ENCODE data around the gene MLEC. TPM values are rescaled to one million over a fixed set of nuclear protein-coding genes. Genes with fewer than 3 reads are reported as not detected.

MLEC gene
- total and polyA plus RNA-seq, 2 of the 13 experiments (the other 11 are each of a cell fraction or from before 2014, with no cell fraction given): 49.8 to 156 TPM

DNA sequence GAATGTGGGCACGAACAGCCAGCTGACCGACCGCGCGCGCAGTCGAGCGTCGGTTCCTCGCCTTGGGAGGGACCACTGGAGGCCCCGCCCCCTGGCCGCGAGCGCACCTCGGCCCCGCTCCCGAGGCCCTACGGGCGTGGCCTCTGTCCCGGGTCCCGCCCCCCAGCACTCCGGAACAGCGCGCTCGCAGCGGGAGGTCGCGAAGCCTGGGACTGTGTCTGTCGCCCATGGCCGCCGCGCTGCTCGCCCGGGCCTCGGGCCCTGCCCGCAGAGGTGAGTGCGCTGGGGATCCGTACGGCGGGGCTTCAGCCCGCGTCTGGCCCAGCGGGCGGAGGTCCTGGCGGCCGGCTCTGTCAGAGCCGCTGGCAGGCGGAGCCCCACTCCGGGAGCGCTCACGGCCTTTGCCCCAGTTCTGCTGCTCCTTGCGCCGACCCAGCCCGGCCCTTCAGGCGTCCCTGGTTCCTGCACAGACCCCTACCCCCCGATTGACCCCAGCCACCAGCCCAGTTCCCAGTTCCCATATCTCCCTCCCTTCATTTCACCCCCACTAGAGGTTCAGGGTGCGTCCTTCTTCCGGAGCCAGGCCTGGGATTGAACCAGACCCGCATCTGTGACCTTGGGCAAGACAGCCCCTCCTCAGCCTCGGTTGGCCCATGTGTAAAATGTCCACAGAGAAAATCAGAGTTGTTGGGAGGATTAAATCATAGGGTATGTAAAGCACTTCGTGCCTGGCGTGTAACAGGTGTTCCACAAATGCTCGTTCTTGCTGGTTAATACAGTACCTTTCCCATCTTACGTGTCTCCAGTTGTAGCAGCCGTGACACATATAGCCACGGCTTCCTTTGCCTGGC, 38.9 kb downstream of the MLEC start, which contains the start of gene ACADS (continued):
- TF ChIP-seq MTA3 (CRISPR knock-in tag; IDR thresholded peaks at IDR 0.05) (no peak), ZNF256 (CRISPR knock-in tag; conservative IDR thresholded peaks at IDR 0.05) (no peak), CCAR2 (optimal IDR thresholded peaks at IDR 0.05; ENCODE audit: low read depth, low read length) (no peak), NR2F1 (CRISPR knock-in tag; IDR thresholded peaks at IDR 0.05) (no peak), ZBTB7B (CRISPR knock-in tag; IDR thresholded peaks at IDR 0.05) (no peak), ZNF501 (CRISPR knock-in tag; IDR thresholded peaks at IDR 0.05) (peak; percentile 65; the same call in 1 of the 2 replicates), ZNF839 (CRISPR knock-in tag; IDR thresholded peaks at IDR 0.05; ENCODE audit: borderline replicate concordance) (no peak), MBD4 (IDR thresholded peaks at IDR 0.05; ENCODE audit: borderline replicate concordance, low read length) (no peak), NFYB (CRISPR knock-in tag; IDR thresholded peaks at IDR 0.05) (peak; percentile 28; the same call in 1 of the 2 replicates), RARA (CRISPR knock-in tag; IDR thresholded peaks at IDR 0.05) (peak; percentile 38; the same call in 1 of the 2 replicates), HNF4A (CRISPR knock-in tag; IDR thresholded peaks at IDR 0.05) (no peak), HNRNPUL1 (IDR thresholded peaks at IDR 0.05; ENCODE audit: low read depth, low read length) (no peak), U2AF1 (optimal IDR thresholded peaks at IDR 0.05; ENCODE audit: low read depth, low read length) (no peak), NFATC3 (CRISPR knock-in tag; IDR thresholded peaks at IDR 0.05) (no peak), ZFP37 (CRISPR knock-in tag; IDR thresholded peaks at IDR 0.05; ENCODE audit: borderline replicate concordance) (no peak), TCF12 (IDR thresholded peaks at IDR 0.05) (no peak), TCF12 (CRISPR knock-in tag; IDR thresholded peaks at IDR 0.05) (0 out of 2 replicates have a peak, but pooled peaks have one; percentile 61), ZBTB2 (CRISPR knock-in tag; IDR thresholded peaks at IDR 0.05; ENCODE audit: low read depth) (no peak), SIX1 (CRISPR knock-in tag; IDR thresholded peaks at IDR 0.05; ENCODE audit: borderline replicate concordance) (no peak), ZNF75D (CRISPR knock-in tag; IDR thresholded peaks at IDR 0.05; ENCODE audit: borderline replicate concordance) (no peak), ZNF546 (CRISPR knock-in tag; conservative IDR thresholded peaks at IDR 0.05) (no peak), KLF15 (CRISPR knock-in tag; IDR thresholded peaks at IDR 0.05; ENCODE audit: borderline replicate concordance) (no peak), ZBTB21 (CRISPR knock-in tag; IDR thresholded peaks at IDR 0.05) (no peak)
- TF ChIP-seq, protein P1, sequence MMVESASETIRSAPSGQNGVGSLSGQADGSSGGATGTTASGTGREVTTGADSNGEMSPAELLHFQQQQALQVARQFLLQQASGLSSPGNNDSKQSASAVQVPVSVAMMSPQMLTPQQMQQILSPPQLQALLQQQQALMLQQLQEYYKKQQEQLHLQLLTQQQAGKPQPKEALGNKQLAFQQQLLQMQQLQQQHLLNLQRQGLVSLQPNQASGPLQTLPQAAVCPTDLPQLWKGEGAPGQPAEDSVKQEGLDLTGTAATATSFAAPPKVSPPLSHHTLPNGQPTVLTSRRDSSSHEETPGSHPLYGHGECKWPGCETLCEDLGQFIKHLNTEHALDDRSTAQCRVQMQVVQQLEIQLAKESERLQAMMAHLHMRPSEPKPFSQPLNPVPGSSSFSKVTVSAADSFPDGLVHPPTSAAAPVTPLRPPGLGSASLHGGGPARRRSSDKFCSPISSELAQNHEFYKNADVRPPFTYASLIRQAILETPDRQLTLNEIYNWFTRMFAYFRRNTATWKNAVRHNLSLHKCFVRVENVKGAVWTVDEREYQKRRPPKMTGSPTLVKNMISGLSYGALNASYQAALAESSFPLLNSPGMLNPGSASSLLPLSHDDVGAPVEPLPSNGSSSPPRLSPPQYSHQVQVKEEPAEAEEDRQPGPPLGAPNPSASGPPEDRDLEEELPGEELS (CRISPR knock-in tag; IDR thresholded peaks at IDR 0.05): no peak
- TF ChIP-seq, protein P2, sequence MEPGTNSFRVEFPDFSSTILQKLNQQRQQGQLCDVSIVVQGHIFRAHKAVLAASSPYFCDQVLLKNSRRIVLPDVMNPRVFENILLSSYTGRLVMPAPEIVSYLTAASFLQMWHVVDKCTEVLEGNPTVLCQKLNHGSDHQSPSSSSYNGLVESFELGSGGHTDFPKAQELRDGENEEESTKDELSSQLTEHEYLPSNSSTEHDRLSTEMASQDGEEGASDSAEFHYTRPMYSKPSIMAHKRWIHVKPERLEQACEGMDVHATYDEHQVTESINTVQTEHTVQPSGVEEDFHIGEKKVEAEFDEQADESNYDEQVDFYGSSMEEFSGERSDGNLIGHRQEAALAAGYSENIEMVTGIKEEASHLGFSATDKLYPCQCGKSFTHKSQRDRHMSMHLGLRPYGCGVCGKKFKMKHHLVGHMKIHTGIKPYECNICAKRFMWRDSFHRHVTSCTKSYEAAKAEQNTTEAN (CRISPR knock-in tag; conservative IDR thresholded peaks at IDR 0.05): no peak; the same call in 1 of the 2 replicates
- TF ChIP-seq, protein P3, sequence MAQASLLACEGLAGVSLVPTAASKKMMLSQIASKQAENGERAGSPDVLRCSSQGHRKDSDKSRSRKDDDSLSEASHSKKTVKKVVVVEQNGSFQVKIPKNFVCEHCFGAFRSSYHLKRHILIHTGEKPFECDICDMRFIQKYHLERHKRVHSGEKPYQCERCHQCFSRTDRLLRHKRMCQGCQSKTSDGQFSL (CRISPR knock-in tag; IDR thresholded peaks at IDR 0.05): no peak
